HFFc6 (cell line): ENCODE data around the gene IPP. TPM values are rescaled to one million over a fixed set of nuclear protein-coding genes. Genes with fewer than 3 reads are reported as not detected.
"Not testable (repeated sequence)": the region's sequence is repeated elsewhere in the genome, so short reads cannot be mapped to it uniquely, and the experiment has no call there.

Experiments
- DNase-seq: peaks from one replicate; pipeline ENCODE4 v3.0.0-alpha.2; 2018
- H3K27ac Mint-ChIP-seq: 2 replicates; pipeline ENCODE4 v1.8.0; 2020; ENCODE audit warnings: mild to moderate bottlenecking, mixed read lengths
- H3K27me3 Mint-ChIP-seq: 2 replicates; pipeline ENCODE4 v1.8.0; 2021; ENCODE audit warnings: mild to moderate bottlenecking, moderate library complexity, mixed read lengths; ENCODE audit not compliant: insufficient read depth
- H3K36me3 Mint-ChIP-seq: 2 replicates; pipeline ENCODE4 v1.8.0; 2021; ENCODE audit warnings: low read depth, mixed read lengths
- H3K4me1 Mint-ChIP-seq: 2 replicates; pipeline ENCODE4 v1.8.0; 2020; ENCODE audit warnings: low read depth, mixed read lengths
- H3K4me3 Mint-ChIP-seq: 2 replicates; pipeline ENCODE4 v1.8.0; 2020; ENCODE audit warnings: mild to moderate bottlenecking, moderate library complexity, mixed read lengths
- H3K9me3 Mint-ChIP-seq: 2 replicates; pipeline ENCODE4 v1.8.0; 2020; ENCODE audit warnings: mild to moderate bottlenecking, mixed read lengths
- total RNA-seq, 6 experiments: library from RNA; stranded (reverse); fragmentation: NEBNext Ultra II Directional; extraction: Animal tissue kit (Norgen Biotek cat#: 25700); gene quantifications; 2 replicates in 1 of 6; 3 replicates in 5 of 6; pipeline ENCODE4 v1.2.3, GENCODE V29; 2021
- TF ChIP-seq, protein P1 (sequence below): fragments of 200-600 bp; sonication (generic); IDR thresholded peaks from 2 replicates; pipeline ENCODE4 v1.5.0; 2021; ENCODE audit warnings: antibody characterized with exemption, mild to moderate bottlenecking

Gene IPP
- total RNA-seq, 6 experiments from 2014 or later, result 15.7 to 22.0 (median 18.9) TPM

DNA sequence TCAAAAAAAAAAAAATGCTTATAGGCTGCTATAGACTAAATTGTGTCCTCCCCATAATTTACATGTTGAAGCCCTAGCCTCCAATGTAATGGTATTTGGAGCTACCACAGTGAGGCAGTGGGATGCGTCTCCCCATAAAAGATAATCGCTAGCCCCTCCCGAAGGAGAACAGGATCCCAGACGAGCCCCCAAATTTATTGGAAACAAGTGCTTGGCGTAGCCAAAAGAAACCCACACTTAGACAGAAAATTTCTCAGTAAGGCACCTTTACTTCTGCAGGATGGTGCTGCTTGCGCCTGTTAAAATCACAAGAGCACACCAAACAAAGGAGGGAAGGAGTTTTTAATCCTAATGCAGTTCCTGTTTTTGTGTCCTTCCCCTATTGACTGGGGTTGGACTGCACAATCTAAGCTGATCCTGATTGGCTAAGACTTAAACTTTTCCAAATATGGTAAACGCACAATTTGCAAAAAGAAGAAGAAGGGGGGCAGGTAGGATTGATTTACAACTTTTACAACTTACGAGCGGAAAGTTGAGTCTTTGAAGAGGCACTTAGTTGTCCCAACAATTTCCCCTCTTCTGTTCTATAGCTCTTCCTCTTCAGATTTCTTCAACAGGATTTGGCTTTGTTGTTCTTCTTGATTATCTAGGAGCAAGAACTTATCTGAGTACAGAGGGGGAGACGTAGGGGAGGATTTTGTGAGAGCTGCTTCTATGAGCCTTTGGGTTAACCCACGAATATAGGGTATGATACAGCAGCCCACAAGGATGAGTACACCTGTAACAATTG is 3.0 kb upstream of the IPP start:
- H3K27me3 Mint-ChIP-seq, result peaks cover 5% of the 10 kb centered on the region
- no peak overlapping the region for H3K27ac Mint-ChIP-seq
- peaks cover 18% of the 10 kb centered on the region for H3K4me1 Mint-ChIP-seq
- no peak overlapping the region for H3K4me3 Mint-ChIP-seq
- DNase-seq, result no peak
- TF ChIP-seq, protein P1, sequence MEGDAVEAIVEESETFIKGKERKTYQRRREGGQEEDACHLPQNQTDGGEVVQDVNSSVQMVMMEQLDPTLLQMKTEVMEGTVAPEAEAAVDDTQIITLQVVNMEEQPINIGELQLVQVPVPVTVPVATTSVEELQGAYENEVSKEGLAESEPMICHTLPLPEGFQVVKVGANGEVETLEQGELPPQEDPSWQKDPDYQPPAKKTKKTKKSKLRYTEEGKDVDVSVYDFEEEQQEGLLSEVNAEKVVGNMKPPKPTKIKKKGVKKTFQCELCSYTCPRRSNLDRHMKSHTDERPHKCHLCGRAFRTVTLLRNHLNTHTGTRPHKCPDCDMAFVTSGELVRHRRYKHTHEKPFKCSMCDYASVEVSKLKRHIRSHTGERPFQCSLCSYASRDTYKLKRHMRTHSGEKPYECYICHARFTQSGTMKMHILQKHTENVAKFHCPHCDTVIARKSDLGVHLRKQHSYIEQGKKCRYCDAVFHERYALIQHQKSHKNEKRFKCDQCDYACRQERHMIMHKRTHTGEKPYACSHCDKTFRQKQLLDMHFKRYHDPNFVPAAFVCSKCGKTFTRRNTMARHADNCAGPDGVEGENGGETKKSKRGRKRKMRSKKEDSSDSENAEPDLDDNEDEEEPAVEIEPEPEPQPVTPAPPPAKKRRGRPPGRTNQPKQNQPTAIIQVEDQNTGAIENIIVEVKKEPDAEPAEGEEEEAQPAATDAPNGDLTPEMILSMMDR, result no peak
- peaks cover 6% of the 10 kb centered on the region; the same call in 1 of the 2 replicates for H3K9me3 Mint-ChIP-seq
- H3K36me3 Mint-ChIP-seq, result peaks cover 12% of the 10 kb centered on the region; the same call in 1 of the 2 replicates

DNA sequence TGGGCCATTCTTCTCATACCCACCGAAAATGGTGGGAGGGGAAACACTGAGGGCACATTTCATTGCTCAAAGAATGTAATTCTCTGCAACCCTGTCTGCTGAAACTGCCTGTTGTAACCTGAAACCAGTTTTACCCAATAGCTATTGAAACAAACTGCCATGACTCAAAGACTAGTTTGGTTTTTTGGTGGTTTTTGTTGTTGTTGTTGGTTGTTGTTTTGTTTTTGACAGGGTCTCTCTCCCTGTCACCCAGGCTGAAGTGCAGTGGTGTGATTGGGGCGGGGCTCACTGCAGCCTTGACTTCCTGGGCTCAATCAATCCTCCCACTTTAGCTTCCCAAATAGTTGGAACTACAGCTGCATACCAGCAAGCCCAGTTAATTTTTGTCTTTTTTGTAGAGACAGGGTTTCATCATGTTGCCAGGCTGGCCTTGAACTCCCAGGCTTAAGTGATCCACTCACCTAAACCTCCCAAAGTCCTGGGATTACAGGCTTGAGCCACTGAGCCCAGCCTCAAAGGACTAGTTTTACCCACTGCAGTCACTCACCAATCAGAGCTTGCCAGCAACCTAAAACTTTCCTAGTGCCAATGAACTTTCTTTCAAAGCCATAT is 2.1 kb upstream of the IPP start:
- H3K4me1 Mint-ChIP-seq, result peaks cover 18% of the 10 kb centered on the region
- TF ChIP-seq, protein P1, result no peak
- no peak overlapping the region for H3K4me3 Mint-ChIP-seq
- H3K27ac Mint-ChIP-seq, result peak overlapping the region; percentile 55; the same call in 1 of the 2 replicates
- peak; percentile 28 for DNase-seq
- H3K9me3 Mint-ChIP-seq, result peaks cover 6% of the 10 kb centered on the region; the same call in 1 of the 2 replicates
- peaks cover 5% of the 10 kb centered on the region for H3K27me3 Mint-ChIP-seq
- peaks cover 12% of the 10 kb centered on the region; the same call in 1 of the 2 replicates for H3K36me3 Mint-ChIP-seq

DNA sequence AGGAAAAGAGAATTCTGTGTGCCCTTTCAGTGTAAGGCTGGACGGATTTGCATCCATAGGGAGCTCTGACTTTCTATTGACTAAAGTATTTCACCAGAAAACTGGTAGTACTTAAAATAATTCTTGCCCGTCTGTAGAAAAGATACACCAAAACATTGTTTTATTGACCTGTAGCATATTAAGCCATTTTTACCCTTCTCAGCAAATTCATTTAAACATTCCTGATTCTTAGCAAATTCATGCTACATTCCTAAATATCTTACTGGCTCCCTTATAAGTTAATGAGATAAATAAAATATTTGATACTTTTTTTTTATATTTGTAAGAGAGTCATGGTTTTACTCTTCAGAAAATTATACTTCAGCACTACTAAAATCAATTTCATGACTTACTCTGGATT is 1.6 kb upstream of the IPP start:
- Mint-ChIP-seq H3K27ac (peak overlapping the region; percentile 55; the same call in 1 of the 2 replicates), H3K4me3 (peak overlapping the region; percentile 2; the same call in 1 of the 2 replicates)

DNA sequence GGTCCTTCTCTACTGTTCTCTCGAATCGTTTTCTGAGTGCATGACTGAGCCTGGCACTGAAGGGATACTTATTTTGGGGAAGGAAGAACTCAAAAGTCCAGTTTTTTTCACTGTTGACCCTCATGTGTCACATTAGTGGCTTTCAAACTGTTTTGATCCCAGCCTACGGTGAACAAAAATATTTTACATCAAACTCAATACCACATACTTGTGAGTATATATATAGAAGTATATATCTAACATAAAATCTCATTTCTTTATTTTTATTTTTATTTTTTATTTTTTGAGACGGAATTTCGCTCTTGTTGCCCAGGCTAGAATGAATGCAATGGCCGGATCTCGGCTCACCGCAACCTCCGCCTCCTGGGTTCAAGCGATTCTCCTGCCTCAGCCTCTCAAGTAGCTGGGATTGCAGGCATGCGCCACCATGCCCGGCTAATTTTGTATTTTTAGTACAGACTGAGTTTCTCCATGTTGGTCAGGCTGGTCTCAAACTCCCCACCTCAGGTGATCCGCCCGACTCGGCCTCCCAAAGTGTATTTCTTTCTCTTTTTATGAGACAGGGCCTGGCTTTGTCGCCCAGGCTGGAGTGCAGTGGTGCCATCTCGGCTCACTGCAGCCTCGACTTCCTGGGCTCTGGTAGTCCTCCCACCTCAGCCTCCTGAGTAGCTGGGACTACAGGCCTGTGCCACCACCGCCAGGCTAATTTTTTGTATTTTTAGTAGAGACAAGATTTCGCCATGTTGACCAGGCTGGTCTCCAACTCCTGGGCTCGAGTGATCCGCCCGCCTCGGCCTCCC is 786 bp upstream of the IPP start:
- Mint-ChIP-seq H3K36me3 (peaks cover 12% of the 10 kb centered on the region; the same call in 1 of the 2 replicates), H3K4me3 (peak overlapping the region; percentile 97), H3K27ac (peak overlapping the region; percentile 98), H3K4me1 (peaks cover 18% of the 10 kb centered on the region)
- not testable (repeated sequence) for DNase-seq, H3K9me3 Mint-ChIP-seq, H3K27me3 Mint-ChIP-seq

More for the DNA sequence above, 1.6 kb upstream of the IPP start:
- peaks cover 12% of the 10 kb centered on the region; the same call in 1 of the 2 replicates for H3K36me3 Mint-ChIP-seq
- H3K9me3 Mint-ChIP-seq, result peaks cover 6% of the 10 kb centered on the region; the same call in 1 of the 2 replicates
- peaks cover 18% of the 10 kb centered on the region for H3K4me1 Mint-ChIP-seq
- TF ChIP-seq, protein P1, result no peak
- DNase-seq, result no peak
- H3K27me3 Mint-ChIP-seq, result peaks cover 5% of the 10 kb centered on the region

DNA sequence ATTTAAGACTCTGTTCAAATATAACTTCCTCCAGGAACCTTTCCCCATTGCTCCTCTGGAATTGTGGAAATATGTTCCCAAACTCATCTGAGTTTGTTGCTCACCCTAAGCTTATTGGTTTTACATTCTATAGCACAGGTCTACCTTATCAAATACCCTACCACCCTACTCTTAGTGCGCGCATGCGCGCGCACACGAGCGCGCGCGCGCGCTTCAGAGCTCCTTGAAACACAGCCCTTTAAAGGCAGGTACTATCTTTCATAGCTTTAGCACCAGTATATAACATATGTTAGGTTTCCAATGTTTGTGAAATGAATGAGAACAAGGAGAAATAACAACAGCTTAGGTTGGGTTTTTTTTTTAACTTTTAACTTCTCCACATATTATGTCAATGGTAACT is 3.5 kb downstream of the IPP start:
- Mint-ChIP-seq H3K9me3 (no peaks in the 10 kb centered on the region), H3K27ac (no peak overlapping the region), H3K27me3 (peaks cover 1% of the 10 kb centered on the region; the same call in 1 of the 2 replicates)

DNA sequence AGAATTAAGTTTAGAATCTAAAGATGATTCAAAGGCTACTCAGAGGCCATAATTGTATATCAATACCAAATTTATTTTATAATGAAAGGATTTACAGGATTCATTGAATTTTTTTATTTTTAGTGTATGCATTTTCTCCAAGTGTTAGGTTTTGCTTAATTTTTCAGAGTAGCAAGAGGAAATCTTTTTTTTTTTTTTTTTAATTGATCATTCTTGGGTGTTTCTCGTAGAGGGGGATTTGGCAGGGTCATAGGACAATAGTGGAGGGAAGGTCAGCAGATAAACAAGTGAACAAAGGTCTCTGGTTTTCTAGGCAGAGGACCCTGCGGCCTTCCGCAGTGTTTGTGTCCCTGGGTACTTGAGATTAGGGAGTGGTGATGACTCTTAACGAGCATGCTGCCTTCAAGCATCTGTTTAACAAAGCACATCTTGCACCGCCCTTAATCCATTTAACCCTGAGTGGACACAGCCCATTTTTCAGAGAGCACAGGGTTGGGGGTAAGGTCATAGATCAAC is 10.8 kb downstream of the IPP start:
- H3K4me3 Mint-ChIP-seq, result not testable (repeated sequence)

More for the DNA sequence above, 3.5 kb downstream of the IPP start:
- H3K4me3 Mint-ChIP-seq, result no peak overlapping the region
- peaks cover 8% of the 10 kb centered on the region for H3K4me1 Mint-ChIP-seq
- TF ChIP-seq, protein P1, result no peak
- H3K36me3 Mint-ChIP-seq, result no peaks in the 10 kb centered on the region; the same call in 1 of the 2 replicates
- DNase-seq, result no peak

More for the DNA sequence above, 10.8 kb downstream of the IPP start:
- H3K9me3 Mint-ChIP-seq, H3K27ac Mint-ChIP-seq, H3K4me1 Mint-ChIP-seq, H3K36me3 Mint-ChIP-seq, DNase-seq, H3K27me3 Mint-ChIP-seq: not testable (repeated sequence)
